GM23248 (cell line): ENCODE data around the gene LILRA5. TPM values are rescaled to one million over a fixed set of nuclear protein-coding genes. Genes with fewer than 3 reads are reported as not detected.
A peak's percentile ranks its signal among the peaks of the same experiment; 100 is the strongest.

Experiments
- DNase-seq: peaks from one replicate; pipeline ENCODE4 v3.0.0-alpha.2; 2015
- H2AFZ ChIP-seq: fragments of 200-600 bp; sonication (generic); 2 replicates; pipeline ENCODE4 v1.6.1; 2016; ENCODE audit warnings: antibody characterized with exemption
- H3F3A ChIP-seq: fragments of 200-600 bp; sonication (generic); 2 replicates; pipeline ENCODE4 v1.6.1; 2016; ENCODE audit warnings: mild to moderate bottlenecking, antibody characterized with exemption, mixed run types; ENCODE audit not compliant: insufficient read depth
- H3K27ac ChIP-seq: fragments of 200-600 bp; sonication (generic); 2 replicates; pipeline ENCODE4 v1.5.1; 2016; ENCODE audit warnings: mild to moderate bottlenecking
- H3K27me3 ChIP-seq: fragments of 200-600 bp; sonication (generic); replicated peaks from 2 replicates; pipeline ENCODE4 v1.6.1; 2016; ENCODE audit warnings: mild to moderate bottlenecking; ENCODE audit not compliant: insufficient read depth
- H3K36me3 ChIP-seq: fragments of 200-600 bp; sonication (generic); 2 replicates; pipeline ENCODE4 v1.6.1; 2016; ENCODE audit warnings: low read depth, mild to moderate bottlenecking
- H3K4me1 ChIP-seq: fragments of 200-600 bp; sonication (generic); 2 replicates; pipeline ENCODE4 v1.6.1; 2016; ENCODE audit warnings: mild to moderate bottlenecking; ENCODE audit not compliant: insufficient read depth
- H3K4me2 ChIP-seq: fragments of 200-600 bp; sonication (generic); one replicate; pipeline ENCODE4 v1.6.1; 2016; ENCODE audit warnings: mild to moderate bottlenecking; ENCODE audit not compliant: unreplicated experiment
- H3K4me3 ChIP-seq: fragments of 200-600 bp; sonication (generic); 2 replicates; pipeline ENCODE4 v1.5.1; 2016; ENCODE audit warnings: mild to moderate bottlenecking
- H3K79me2 ChIP-seq: fragments of 200-600 bp; sonication (generic); 2 replicates; pipeline ENCODE4 v1.6.1; 2016; ENCODE audit warnings: mild to moderate bottlenecking; ENCODE audit not compliant: insufficient read depth
- H3K9ac ChIP-seq: fragments of 200-600 bp; sonication (generic); 2 replicates; pipeline ENCODE4 v1.6.1; 2016; ENCODE audit warnings: mild to moderate bottlenecking
- H3K9me2 ChIP-seq: fragments of 200-600 bp; sonication (generic); 2 replicates; pipeline ENCODE4 v1.6.1; 2016; ENCODE audit warnings: mixed run types, mild to moderate bottlenecking, moderate library complexity; ENCODE audit not compliant: insufficient read depth
- H3K9me3 ChIP-seq: fragments of 200-600 bp; sonication (generic); one replicate; pipeline ENCODE4 v1.6.1; 2017; ENCODE audit warnings: low read depth
- H4K20me1 ChIP-seq: fragments of 200-600 bp; sonication (generic); 2 replicates; pipeline ENCODE4 v1.6.0; 2016; ENCODE audit not compliant: insufficient read depth
- EZH2 ChIP-seq: fragments of 200-600 bp; sonication (generic); IDR thresholded peaks from 2 replicates; pipeline ENCODE4 v1.6.1; 2018; ENCODE audit warnings: antibody characterized with exemption, mild to moderate bottlenecking; ENCODE audit not compliant: insufficient read depth, poor library complexity, severe bottlenecking
- EZH2phosphoT487 ChIP-seq: fragments of 200-600 bp; sonication (generic); IDR thresholded peaks from 2 replicates; pipeline ENCODE4 v1.6.1; 2018; ENCODE audit warnings: antibody characterized with exemption, moderate library complexity, mild to moderate bottlenecking, low read depth; ENCODE audit not compliant: insufficient read depth
- WGBS, 2 experiments: methylation state at CpG; one replicate each; pipeline ENCODE4 v1.1.6; 2015 to 2017; ENCODE audit warnings: low lambda C conversion rate in 2 of 2, low coverage in 1 of 2; ENCODE audit errors: missing lambda C conversion rate in 2 of 2; 5-methylcytosine and 5-hydroxymethylcytosine counted together
- in situ Hi-C: fragments of 300-500 bp; cut with MboI; formaldehyde crosslinking; loops from 2 replicates; pipeline ENCODE4 v1.15.0; 2020
- polyA plus RNA-seq: library from polyadenylated mRNA; unstranded; fragments of >200 nt; fragmentation: Nextera tagmentation; extraction: Ambion mirVana; gene quantifications from 2 replicates; pipeline ENCODE4 v1.2.1, GENCODE V29; 2016
- total RNA-seq: library from RNA; depleted of rRNA; stranded (reverse); fragments of >200 nt; shearing (Covaris generic); gene quantifications from 2 replicates; pipeline ENCODE4 v1.2.3, GENCODE V29; 2014

LILRA5 gene
- total and polyA plus RNA-seq, 2 experiments from 2014 or later: not detected

- Histone ChIP-seq H3K27me3 (no peaks in the 10 kb centered on the region; the same call in 1 of the 2 replicates), H3K9ac (no peak overlapping the region), H3K36me3 (no peaks in the 10 kb centered on the region), H3K4me2 (no peak overlapping the region), H3K79me2 (no peaks in the 10 kb centered on the region), H3K27ac (no peak overlapping the region), H3K9me3 (no peaks in the 10 kb centered on the region), H3K4me3 (no peak overlapping the region), H3F3A (no peaks in the 10 kb centered on the region), H2AFZ (no peak overlapping the region), H3K4me1 (no peaks in the 10 kb centered on the region), H4K20me1 (no peaks in the 10 kb centered on the region), H3K9me2 (no peaks in the 10 kb centered on the region)
- TF ChIP-seq EZH2phosphoT487 (no peak), EZH2 (no peak)
- WGBS, 2 experiments: 21 to 23% methylated on average over 11 to 12 of the region's 12 CpGs
- DNase-seq: no peak
- in situ Hi-C loops: no loop called here
Measured at GRCh38 chr19:54335979-54336892, 23.3 kb upstream of the LILRA5 start.

- Histone ChIP-seq H3F3A (no peaks in the 10 kb centered on the region), H3K4me1 (no peaks in the 10 kb centered on the region), H3K27ac (no peak overlapping the region), H3K4me2 (no peak overlapping the region), H3K36me3 (no peaks in the 10 kb centered on the region), H3K27me3 (no peaks in the 10 kb centered on the region; the same call in 1 of the 2 replicates), H3K79me2 (no peaks in the 10 kb centered on the region), H4K20me1 (no peaks in the 10 kb centered on the region), H2AFZ (no peak overlapping the region), H3K9me2 (no peaks in the 10 kb centered on the region), H3K4me3 (no peak overlapping the region), H3K9me3 (no peaks in the 10 kb centered on the region), H3K9ac (no peak overlapping the region)
- no peak for DNase-seq
- in situ Hi-C loops: no loop called here
- no peak for TF ChIP-seq EZH2phosphoT487
- TF ChIP-seq EZH2: no peak
- 18 to 26% methylated on average over 5 of the region's 5 CpGs for WGBS, 2 experiments
Measured at GRCh38 chr19:54335164-54335563, 22.2 kb upstream of the LILRA5 start.

GRCh38 chr19:54333586-54334298 is 20.8 kb upstream of the LILRA5 start:
- H3K79me2 ChIP-seq: no peaks in the 10 kb centered on the region
- no peaks in the 10 kb centered on the region; the same call in 1 of the 2 replicates for H3K27me3 ChIP-seq
- no peaks in the 10 kb centered on the region for H3K9me2 ChIP-seq
- no peaks in the 10 kb centered on the region for H3K9me3 ChIP-seq
- H3K4me1 ChIP-seq: no peaks in the 10 kb centered on the region
- no peaks in the 10 kb centered on the region for H4K20me1 ChIP-seq
- no peak overlapping the region for H3K9ac ChIP-seq
- H2AFZ ChIP-seq: no peak overlapping the region
- TF ChIP-seq EZH2 (no peak), EZH2phosphoT487 (no peak)
- H3K27ac ChIP-seq: no peak overlapping the region
- in situ Hi-C loops: no loop called here
- peak; percentile 2 for DNase-seq
- H3K4me2 ChIP-seq: no peak overlapping the region
- no peaks in the 10 kb centered on the region for H3K36me3 ChIP-seq
- H3K4me3 ChIP-seq: no peak overlapping the region
- no peaks in the 10 kb centered on the region for H3F3A ChIP-seq
- WGBS, 2 experiments: 4 to 7% methylated on average over 3 of the region's 3 CpGs

GRCh38 chr19:54332149-54332548 is 19.2 kb upstream of the LILRA5 start:
- no peak overlapping the region for H3K4me2 ChIP-seq
- no peaks in the 10 kb centered on the region for H3K9me3 ChIP-seq
- H3K27ac ChIP-seq: no peak overlapping the region
- no peaks in the 10 kb centered on the region for H4K20me1 ChIP-seq
- no peak overlapping the region for H2AFZ ChIP-seq
- in situ Hi-C loops: no loop called here
- 4 to 15% methylated on average over 4 to 7 of the region's 7 CpGs for WGBS, 2 experiments
- no peaks in the 10 kb centered on the region; the same call in 1 of the 2 replicates for H3K27me3 ChIP-seq
- no peak overlapping the region for H3K9ac ChIP-seq
- no peaks in the 10 kb centered on the region for H3K9me2 ChIP-seq
- TF ChIP-seq EZH2phosphoT487 (no peak), EZH2 (no peak)
- no peaks in the 10 kb centered on the region for H3K4me1 ChIP-seq
- H3K36me3 ChIP-seq: no peaks in the 10 kb centered on the region
- H3F3A ChIP-seq: no peaks in the 10 kb centered on the region
- DNase-seq: no peak
- H3K79me2 ChIP-seq: no peaks in the 10 kb centered on the region
- no peak overlapping the region for H3K4me3 ChIP-seq
